NCI-H526 (cell line): ENCODE results near the gene RNF121.

Experiments
- DNase-seq, 2 experiments: peaks; one replicate each; lab custom pipeline; 2025; lab: John Stamatoyannopoulos, UW

Gene RNF121

DNA sequence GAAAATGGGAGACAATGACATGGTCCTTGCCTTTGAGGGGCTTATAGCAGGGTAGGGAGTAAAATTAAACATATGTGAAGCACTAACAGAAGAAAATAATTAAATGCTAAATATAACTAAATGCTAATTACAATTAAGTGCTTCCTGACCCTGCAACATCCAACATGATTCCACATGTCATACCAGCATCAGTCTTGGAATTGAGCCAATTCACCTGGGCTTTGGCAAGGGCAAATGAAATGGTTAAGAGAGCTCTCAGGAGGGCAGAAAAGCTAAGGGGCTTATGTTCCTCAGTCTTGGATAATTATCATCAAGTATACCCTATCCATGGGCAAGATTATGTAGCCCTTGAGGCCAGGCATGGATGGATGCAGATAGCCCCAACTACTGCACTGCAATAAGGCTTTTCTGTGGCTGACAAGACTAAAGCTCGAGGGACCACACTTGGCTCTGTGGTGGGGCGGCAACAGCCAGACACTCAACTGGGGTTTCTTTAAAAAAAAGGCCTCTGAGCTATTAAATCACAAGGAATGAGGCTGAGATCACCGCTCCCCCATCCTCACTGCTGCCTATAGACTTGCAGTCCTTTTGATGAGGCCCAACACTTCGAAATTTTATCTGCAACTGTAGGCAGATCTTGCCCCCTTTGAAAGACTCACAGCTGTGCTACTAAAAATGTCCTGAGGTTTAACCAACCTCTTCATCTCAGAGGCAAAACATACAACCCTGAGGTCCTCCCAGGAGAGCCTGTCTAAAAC lies 108.9 kb downstream of the RNF121 start:
- no peak for DNase-seq

DNA sequence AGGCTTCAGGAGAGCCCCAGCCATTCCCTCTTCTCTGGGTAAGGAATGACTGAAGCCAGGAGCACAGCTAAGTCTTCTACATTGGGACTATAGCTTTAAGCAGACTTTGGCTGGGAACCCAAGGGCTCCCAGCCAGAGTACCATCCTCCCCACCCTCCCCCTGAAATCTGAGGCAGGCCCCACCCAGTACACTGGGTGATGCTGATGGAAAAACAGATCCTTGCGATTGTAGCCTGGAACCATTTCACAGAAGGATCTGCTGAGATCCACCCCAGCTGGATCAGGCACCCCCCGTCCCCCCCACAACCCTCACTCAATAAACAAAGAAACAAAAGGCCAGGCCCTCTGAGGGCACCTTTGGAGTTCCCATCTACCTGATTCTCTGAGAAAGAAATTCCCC lies 109.6 kb downstream of the RNF121 start:
- DNase-seq: no peak

DNA sequence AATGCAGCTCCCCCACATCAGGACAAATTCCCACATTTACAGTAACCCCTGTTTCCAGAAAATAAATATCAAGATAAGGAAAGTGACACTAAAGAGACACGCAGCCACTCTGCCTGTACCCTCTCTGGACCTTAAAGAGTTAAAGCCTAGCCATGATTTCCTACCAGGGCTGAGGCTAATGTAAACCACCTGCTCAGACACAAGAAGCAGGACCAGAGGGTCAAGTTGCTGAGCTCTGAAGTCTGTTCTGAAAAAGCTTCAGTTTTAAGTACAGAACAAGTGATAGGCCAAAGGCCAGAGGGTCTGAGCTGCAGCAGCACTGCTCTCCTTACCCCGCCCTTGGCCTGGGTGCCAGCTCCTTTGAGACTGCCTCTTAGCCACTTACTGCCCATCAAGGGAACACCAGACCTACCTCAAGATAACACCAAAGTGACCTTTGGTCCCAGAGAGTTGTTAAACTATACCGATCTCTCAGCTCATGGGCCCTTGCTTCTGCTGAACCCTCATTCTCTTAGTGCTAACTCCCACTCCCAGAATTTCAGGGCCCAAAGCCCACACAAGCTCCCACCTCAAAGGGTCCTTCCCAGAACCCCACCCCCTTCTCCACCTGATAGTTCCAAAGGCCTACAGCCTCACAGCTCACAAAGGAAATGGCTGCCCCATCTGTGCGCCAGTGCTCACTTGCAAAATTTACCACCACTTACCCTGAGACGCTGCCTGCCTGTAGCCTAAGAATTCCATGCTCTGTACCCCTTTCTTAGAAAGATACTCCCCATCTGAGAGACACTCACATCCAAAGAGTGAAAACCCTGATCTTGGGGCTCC lies 110.4 kb downstream of the RNF121 start:
- no peak for DNase-seq

- DNase-seq: peak in 1 of 2 experiments; percentile 39
Measured at GRCh38 chr11:72039856-72040401, 111.1 kb downstream of the RNF121 start.

DNA sequence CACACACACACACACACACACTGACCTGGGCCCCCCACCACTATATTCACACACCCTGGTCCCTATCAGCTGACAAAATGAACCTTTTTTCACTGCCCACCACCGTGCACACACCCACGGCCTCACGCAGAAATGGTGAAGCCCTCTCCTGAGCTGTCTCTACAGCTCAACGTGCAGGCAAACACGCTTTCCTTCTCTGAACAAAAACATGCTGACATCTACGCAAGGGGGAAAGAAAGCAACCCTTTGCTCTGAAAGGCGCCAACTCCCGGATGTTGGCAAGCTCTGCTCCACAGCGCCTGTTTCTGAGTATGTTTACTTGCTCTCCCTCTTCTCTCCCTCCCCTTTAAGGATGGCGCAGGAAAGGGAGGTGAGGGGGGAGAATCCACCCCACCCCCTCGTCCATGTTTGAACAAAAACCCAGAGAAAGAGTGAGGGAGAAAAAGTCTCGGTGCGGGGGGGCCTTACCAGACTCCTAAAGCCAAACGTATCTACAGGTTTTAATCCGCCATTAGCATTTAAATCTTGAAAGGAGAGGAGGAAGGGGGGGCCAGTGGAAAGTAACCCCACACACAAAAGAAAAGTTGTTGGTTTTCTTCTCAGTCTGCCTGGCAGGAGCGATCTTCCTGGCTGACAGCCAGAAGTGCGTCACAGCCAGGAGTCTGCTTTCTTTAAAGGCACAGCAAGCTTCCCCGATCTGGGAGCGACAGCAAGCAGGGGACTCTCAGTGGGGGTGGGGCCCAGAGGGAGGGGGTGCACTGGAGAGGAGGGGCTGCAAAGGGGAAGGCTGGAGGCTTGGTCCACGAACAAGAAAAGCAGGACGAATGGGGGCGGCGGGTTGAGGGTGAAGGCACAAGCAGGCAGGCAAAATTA lies 111.9 kb downstream of the RNF121 start:
- peak; percentile 82 to 86 for DNase-seq

DNA sequence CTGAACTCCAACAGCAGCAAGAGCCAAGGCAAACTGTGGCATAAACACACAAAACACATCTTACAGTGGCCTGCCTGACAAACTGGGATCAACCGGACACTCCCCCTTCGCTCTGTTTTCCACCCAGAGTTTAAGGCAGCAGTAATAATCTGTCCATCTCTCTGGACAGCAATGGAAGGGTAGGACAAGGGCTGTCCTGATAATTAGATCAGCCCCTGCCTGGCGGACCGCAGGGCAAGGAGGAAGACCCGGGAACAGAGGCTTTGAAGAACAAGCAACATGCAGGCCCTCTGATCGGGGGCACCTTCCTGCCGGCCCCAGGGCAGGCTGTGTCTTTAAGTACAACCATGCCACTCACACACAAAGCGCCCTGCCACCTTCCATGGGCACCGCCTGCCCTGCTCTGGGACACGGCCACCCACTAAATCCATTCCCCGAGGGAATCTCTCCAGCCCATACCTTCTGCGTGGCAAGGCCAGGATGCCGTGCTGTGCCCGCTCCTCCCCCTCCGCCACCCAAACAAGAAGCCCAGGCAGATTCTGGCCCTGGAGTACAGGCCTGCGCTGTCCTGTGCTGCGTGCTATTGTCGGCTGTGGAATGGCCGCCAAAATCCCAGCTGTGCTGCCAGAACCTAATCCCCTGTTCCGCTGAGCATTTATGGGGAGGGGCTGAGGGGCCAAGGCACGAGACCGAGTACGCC lies 112.7 kb downstream of the RNF121 start:
- DNase-seq: peak; percentile 74 to 84

DNA sequence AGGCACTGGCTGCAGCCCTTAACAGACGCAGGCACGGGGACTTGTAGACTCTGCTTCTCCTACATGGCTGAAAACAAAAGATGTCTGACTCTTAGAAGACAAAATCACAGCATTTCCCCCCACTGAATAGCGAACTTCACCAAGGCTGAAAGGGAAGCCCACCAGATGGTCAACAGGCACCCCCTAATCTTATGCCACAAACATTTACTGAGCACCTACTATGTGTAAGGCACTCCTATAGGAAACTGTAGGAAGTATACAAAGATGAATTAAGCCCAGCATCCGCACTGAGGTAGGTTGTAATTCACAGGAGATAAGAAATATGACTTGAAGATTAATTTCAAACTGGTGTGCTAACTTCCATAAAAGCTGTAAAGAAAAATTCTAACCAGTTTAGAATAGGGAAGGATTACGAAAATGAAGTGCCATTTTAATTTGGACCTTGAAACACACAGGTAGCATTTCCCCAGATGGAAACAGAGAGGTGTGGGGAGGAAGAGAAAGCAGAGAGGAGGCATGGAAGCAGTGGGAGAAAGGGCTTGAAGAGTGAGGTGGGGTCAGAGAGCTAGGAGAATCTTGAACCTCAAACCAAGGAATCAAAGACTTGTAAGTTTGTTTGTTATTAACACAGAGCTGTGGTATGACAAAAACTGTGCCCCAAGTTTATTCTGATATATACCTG lies 113.4 kb downstream of the RNF121 start:
- DNase-seq: no peak

DNA sequence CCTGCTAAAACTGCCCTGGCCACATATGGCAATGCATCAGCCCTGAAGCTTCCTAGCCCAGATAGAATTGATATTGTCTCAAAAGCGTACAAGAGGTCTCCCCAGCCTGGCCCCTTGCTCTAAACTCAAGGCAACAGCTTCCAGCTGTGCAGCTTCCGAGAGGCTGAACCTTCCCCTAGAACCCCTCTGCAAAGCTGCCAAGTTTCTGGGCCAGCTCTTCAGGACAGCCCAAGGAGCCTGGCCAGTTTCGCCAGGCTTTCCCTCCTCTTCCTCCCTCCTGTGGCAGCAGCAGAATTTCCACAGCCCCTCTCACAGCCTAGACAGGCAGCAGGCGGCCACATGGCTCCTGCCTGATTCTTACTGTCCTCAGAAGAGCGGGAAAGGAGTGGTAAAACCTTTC lies 117.0 kb downstream of the RNF121 start:
- no peak for DNase-seq
